NCI-H82 (cell line): ENCODE data around the gene ANKRD26.

Experiments used
- DNase-seq: peaks from one replicate; lab custom pipeline; 2025; lab: John Stamatoyannopoulos, UW

ANKRD26 gene

DNA sequence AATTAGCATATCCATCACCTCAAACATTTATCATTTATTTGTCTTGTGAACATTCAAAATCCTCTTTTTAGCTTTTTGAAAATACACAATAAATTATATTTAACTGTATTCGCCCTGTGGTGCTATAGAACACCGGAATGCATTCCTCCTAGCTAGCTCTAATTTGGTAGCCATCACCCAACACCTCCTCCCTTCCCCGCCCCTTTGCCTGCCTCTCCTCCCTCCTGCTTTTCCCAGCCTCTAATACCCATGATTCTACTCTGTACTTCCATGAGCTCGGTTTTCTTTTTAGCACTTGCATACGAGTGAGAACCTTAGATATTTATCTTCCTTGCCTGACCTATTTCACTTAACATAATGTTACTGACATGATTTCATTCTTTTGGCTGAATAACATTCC is 80.1 kb downstream of the ANKRD26 start:
- no peak for DNase-seq

DNA sequence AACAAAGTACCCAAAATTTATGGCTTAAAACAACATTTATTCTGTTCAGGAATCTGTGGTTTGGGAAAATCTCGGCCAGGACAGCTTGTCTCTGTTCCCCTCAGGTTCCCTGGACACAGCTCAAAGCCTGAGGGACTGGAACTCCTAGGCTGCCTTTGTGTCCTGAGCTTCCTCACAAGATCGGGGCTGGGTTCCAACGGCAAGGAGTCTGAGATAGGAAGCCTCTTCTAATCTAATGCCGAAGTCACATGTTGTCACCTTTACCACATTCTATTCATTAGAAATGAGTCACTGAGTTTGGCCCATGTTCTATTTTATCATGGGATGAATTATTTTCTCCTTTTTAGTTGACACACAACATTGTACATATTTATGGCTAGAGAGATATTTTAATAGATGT is 80.5 kb downstream of the ANKRD26 start:
- DNase-seq: no peak

DNA sequence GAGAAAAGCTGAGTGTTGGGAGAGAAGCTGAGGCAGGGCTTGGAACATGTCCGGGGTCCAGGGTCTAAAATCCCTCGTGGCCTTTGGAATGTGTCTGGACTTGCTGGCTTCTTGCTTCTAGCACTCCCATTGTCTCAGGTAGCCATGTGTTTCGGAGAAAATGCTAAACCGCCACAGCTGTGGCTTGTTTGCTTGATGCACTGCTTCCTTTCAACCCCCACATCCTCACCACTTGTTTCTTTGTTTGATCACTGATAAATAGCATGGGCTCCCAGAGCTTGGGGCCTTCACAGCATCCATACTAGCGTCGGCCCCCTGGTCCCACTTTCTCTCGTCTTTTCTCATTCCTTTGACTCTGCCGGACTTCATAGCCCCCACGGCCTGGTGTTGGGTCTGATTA is 102.7 kb downstream of the ANKRD26 start:
- DNase-seq: no peak

DNA sequence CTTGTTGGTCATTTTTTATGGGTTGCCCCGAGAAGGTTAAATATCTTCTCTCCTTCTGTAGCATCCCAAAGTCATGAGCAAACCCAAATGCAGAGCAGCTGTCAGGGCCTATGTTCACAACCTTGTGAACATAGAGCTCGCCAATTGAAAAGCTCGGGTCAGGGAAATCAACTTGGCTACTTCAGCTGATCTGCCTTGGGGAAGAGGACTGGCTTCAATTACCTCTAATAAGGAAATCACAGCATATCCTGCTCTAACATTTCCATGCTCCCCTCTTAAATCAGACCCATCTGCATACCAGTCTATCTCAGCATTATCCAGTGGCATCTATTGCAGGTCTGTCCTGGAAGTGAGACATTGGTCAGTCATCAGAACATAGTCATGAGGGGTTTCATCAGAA is 105.6 kb downstream of the ANKRD26 start:
- DNase-seq: no peak

DNA sequence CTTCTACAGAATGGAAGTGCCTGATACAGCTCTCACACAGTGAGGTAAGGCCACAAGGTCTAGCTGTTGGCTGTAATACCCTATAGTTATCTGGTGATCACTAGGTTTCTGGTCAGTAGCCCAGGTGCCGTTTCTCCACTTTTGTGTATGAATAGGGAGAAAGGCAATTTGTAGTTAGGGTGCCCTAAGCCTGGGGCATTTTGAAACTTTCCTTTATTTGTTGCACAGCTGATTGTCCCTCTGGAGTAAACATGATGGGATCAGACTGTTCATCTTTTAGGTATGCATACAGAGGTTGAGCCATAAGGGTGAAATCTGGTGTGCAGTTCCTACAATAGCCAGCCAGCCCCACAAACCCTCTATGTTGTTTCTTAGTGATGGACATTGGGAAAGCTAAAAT is 112.4 kb downstream of the ANKRD26 start:
- no peak for DNase-seq

DNA sequence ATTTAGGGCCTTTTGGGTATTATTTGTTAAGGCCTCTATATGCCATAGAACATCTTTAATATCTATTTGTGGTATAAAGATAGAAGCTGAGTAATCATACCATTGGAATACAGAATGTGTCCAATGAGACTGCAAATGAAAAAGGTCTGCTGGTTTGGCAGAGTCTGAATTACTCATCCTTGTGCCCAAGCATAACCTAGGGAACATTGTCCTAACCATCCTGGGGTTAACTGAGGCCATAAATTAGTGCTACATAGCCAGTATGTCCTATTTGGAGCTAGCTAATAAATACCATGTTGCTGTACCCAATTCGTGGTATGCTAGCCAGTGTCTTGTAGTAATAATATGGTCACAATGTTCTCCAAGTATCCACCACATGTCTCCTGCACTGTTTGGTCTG is 117.1 kb downstream of the ANKRD26 start:
- DNase-seq: no peak

DNA sequence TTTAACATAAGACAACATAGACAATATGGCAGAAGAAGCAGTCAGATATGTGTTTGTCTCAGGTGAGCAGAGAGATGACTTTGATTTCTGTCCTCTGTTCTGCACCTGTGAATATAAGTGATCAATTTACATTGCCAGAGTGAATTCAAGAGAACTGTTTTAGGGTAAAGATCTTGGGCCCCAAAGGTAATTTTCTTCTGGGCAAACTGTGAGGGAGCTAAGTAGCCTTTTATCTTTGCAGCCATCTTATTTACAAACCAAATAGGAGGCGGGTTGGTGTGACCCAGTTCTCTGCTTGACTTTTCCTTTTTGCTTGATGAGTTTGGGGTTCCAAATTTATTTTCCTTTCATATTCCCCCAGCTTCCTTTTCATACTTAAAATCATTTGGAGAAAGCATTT is 118.2 kb downstream of the ANKRD26 start:
- DNase-seq: no peak

DNA sequence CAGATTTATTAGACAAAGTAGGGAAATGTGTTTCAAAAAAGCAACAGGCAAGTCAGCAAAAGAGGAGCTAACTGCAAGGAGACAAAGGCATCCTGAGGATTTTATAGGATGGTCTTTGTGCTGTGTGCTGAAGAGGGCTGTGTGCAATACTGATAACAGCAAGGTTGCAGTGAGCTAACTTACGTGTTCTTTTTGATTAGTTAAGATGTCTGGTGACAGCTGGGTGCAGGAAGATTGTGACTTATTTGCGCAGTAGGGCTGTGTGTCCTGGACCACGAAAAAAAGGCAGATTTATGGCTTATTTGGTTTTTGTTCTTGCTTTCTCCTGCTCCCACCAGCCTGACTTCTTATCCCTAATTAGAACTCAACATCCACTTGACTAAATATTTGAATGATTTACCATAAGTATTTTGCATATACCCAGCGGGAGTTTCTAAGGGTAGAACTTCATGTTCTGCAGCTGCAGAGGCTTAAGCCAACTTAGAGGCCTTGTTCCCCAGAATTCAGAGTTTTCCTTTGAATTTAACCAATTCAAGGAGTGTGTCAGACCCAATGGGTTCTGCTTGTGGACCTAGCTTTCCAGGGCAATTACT is 119.0 kb downstream of the ANKRD26 start:
- DNase-seq: no peak

DNA sequence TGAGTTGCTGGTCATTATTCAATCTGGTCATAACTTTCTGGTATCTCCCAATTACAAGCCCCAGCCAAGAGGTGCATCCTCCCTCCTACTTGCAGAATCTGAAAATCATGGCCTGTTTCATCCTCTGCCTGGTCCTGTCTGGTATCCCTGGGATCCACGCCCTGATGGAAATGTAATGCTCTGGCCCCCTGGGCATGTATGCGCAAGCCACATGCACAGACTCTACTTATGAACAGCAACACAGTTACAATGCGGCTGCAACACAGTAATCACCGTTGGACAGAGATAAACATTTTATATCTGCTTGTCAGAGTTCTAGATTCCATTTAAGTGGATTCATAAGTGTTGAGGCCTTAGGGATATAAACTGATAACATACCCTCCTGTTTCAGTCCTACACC is 121.8 kb downstream of the ANKRD26 start:
- DNase-seq: no peak

DNA sequence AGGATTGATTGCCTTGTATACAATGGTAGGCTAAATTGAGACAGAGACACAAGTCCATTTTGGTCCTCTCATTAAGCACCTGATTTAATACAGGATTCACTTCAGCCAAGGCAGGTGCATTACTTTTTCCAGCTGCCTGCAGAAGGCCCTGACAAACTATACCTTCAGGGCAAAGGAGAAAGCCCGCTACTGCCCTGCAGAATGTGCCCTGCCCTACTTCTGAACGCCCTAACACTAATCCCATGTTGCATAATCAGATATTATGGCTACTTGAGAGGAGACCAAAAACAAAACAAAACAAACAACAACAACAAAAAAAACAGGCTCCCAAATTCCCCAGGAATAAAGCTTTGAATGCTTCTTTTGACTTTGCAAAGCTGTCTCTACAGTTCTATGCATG is 122.7 kb downstream of the ANKRD26 start:
- no peak for DNase-seq

DNA sequence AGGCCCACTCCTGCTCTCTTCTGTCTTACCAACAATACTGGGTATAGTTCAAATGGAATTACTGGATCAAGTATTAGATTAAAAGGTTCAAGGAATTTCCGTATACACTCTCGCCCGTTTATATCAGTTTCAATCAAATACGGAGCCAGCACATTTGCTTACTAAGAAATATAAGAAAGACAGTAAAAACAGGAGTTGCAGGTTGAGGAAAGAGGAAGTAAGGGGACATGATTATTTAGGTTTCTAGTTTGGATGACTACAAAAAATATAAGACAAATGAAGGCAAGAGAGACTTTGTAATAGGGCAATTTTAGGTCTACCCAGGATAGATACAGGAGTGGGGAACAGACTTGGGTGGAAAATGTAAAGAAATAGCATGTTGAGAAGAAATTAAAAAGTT is 129.6 kb downstream of the ANKRD26 start:
- no peak for DNase-seq

DNA sequence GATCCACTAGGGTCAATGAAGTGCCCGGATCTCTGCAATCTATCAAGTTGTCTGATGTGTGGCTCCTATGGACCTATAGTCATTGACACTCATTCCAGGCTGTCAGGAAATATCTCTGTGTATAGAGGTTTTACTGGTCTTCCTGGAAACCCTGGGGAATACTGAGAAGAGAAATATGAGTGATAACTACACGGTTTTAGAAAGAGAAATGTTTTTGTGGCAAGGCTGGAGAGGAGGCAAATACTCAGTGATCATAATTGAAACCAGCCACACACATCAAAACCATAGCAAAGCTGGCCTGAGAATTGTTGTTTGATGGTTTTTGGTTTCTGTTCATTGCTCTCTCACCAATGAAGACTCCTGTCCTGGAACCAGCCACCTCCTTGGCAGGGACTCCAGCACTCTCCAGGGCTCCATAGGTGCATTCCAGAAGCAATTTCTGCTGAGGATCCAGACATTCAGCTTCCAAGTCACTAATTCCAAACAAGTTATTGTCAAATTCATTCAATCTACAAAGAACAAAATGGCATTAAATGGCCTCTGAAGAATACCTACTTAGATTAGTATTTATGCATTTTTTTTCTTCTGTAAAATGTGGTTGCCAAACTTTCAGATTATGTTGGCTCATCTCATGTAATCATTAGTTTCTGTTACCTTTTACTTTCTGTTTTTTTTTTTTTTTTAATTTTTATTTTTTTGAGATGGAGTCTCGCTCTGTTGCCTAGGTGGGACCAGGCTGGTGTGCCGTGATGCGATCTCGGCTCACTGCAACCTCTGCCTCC is 131.0 kb downstream of the ANKRD26 start:
- DNase-seq: no peak

DNA sequence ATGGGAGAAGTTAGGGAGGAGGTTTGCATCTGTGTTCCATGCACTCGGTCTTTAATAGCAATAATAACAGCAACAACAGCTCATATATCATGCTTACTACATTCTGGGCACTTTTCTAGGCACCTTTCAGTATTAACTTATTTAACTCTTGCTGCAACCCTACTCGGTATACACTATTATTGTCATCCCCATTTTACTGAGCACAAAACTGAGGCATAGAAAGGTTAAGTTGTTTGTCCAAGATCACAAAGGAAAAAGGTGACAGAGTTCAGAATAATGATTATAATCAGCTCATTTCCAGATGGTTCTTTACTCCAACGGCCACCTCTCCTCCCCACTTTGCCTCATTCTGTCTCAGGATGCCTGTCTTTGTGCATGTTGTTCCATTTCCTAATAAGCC is 137.5 kb downstream of the ANKRD26 start:
- no peak for DNase-seq

DNA sequence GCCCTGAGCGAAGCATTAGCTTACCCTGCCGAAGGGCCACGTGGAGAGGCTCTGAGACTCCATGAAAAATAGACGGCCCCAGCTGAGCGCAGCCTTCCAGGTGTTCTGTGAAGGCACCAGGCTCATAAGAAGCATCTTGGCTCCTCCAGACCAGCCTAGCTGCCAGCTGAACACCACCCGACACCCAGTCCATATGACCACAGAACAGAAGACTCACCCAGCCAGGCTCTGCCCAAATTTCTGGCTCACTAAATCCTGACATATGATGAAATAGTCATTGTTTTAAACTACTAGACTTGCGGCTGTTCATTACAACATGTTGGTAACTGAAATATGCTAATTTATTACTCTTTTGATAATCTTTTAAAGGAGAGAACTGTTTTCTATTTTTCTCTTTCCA is 140.0 kb downstream of the ANKRD26 start:
- DNase-seq: no peak

DNA sequence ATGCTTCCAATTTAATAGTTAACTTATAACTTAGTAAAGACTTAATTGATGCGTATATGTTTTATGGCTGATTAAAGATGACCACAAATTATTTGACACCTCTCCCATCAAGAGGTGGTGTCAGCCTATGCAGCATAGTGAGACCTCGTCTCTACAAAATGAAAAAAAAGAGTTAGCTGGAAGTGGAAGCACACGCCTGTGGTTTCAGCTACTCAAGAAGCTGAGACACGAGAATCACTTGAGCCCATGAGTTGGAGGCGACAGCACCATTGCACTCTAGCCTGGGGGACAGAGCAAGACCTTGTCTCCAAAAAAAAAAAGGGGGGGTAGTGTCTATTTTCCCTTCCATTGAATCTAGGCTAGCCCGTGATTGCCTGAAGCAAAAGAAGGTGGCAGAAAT is 140.5 kb downstream of the ANKRD26 start:
- DNase-seq: no peak
